NCI-H345 treated with DMSO at 0.1 percent for 48 hours (cell line): Measurements from ENCODE around the gene MRPS27.

ENCODE experiments used
- DNase-seq: peaks from one replicate; lab custom pipeline; 2025; ENCODE audit not compliant: unreplicated experiment; lab: John Stamatoyannopoulos, UW

The MRPS27 gene

DNA sequence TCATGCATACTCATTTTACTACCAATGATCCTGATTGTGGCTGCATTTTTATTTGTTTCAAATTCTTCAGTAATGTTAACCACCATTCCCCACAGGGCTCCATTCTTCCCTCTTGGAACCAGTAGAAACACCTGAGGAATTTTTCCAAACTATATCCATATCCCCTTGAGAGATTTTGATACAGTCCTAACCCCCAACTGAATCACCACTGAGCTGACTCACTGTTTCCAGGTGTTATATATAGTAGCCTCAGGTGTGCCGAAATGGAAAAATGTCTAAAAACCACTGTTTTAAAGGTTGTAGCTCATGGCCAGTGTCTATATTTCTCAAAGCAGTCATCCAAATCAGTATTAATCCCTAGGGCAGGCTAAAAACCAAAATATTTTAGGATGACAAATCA is 85.2 kb downstream of the MRPS27 start:
- DNase-seq: no peak

DNA sequence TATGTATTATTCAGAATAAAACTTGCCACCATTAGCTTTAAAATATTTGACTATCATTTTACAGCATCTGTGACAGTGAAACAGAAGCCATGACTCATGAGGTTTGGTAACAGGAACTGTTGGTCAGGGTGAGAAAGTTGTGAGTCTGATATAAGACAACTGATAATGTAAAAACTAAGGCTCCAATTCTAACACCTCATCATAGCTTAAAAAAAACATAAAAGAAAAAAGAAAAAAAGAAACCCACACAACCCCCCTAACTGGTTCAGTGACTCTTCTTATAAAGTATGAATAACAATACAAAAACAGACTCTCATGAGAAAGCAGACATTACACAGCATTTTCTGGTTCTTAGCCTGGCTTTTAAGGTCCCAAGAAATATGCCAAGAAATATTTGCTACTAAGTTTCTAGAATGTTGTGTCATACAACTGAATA is 85.8 kb downstream of the MRPS27 start:
- no peak for DNase-seq

DNA sequence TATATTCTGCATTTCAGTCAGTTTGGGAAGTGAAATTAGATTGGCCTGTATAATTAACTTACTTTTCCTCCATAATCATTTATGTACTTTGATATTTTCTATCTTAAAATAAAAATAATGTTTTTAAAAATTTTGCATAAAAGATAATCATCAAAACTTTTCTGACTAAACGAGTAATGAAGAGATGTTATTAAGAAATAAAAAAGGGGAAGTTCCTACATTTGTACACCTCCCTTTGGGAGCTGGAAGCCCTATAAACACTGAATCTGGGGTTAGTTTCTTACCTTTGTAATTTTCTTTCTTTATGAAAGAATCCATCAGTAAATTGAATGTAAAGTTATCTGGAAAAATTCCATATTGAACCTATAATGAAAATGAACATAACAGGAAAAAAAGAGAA is 86.2 kb downstream of the MRPS27 start:
- DNase-seq: no peak

GRCh38 chr5:72232838-72233237 is 87.2 kb downstream of the MRPS27 start:
- DNase-seq: no peak

GRCh38 chr5:72231991-72232703 is 87.9 kb downstream of the MRPS27 start:
- no peak for DNase-seq

GRCh38 chr5:72228960-72229359 is 91.1 kb downstream of the MRPS27 start:
- DNase-seq: no peak

- no peak for DNase-seq
Measured at GRCh38 chr5:72226950-72227349, 93.1 kb downstream of the MRPS27 start.

DNA sequence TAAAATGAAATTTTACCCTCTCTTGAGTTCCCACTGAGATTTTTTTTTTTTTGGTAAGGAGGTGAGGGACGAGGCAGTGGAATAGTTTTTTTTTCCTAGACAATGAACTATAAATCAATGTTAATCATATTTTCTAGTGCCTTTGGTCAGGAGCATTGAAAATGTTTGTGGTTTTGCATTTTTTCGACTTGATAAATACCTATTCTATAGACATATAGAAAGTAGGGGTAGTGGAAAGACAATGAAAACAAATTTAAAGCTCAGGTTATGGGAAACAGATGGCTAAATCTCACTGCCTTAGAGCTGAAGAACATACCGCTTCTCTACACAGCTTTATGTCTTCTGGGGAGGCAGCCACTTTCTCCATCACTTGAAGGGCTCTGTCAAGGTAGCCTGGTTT is 94.3 kb downstream of the MRPS27 start:
- DNase-seq: no peak

GRCh38 chr5:72224946-72225463 is 95.0 kb downstream of the MRPS27 start:
- DNase-seq: no peak

DNA sequence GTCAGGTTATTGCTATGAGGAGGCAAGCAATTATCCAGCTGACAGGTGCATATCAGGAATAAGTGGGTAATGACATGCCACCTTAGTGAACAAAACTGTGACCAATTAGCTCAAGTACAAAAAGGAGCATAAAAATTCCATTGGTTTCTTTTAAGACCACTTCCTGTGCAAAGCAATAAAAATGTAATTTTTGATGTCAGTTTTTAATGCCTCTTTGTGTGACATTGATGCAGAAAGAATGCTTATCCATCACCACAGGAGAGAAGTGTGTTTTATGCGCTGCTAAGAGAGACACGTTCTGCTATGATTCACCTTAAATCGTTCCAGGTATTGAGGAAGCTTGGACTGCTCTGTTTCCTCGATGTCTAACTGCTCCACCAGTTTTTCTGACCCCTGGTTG is 96.7 kb downstream of the MRPS27 start:
- no peak for DNase-seq

DNA sequence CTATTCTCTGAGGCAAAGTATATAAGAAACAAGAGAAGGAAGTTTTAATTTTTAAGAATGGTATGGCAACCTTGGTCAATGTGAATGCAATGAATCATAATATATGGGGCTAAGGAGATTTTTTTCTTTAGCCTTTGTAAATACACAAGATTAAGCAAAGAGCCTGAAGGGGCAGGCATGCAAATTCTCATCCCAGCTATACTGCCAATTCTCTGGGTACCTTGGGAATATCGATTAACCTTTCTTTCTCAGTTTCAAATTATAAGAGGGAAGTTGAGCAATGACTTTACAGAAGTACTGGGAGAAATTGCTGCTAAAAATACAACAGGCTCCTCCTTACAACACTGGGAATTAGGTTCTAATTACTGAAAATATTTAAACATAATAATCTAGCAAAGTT is 97.5 kb downstream of the MRPS27 start:
- no peak for DNase-seq

DNA sequence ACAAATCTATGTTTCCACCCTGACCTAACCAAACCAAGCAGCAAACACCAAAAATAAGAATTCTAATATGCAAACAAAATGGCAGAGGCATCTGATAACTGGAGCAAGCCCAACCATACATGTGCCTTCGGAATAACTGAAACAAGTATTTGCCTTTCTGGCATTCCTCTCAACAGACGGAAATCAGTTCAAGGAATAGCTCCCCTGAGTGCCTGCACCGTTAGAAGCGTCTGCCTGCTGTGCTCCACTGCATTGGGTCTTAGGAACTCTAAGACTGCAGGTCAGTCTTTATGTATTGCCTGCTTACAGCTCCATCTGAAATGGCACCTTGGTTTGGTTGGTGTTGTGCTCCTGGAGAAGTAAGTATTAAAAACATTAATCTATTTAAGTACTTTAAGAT is 98.5 kb downstream of the MRPS27 start:
- no peak for DNase-seq

- DNase-seq: no peak
Measured at GRCh38 chr5:72221099-72221498, 98.9 kb downstream of the MRPS27 start.

DNA sequence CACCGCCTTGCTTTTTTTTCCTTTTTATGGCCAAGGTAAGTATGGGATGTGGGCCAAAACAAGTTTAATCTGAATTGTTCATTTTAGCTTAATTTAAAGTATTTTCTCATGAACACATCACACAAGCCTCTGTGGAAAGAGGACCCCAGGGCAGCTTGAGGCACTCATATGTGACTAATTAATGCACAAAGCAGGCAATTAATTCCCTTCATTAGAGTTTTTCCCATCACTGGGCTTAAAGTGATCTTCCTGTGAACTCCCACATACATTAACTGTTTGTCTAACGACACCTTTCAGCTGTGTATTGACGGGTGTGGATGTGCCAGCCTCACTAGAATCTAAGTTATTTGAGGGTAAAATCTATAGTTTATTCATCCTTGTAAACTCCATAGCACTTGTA is 103.3 kb downstream of the MRPS27 start:
- DNase-seq: no peak

- no peak for DNase-seq
Measured at GRCh38 chr5:72214168-72214567, 105.9 kb downstream of the MRPS27 start.

DNA sequence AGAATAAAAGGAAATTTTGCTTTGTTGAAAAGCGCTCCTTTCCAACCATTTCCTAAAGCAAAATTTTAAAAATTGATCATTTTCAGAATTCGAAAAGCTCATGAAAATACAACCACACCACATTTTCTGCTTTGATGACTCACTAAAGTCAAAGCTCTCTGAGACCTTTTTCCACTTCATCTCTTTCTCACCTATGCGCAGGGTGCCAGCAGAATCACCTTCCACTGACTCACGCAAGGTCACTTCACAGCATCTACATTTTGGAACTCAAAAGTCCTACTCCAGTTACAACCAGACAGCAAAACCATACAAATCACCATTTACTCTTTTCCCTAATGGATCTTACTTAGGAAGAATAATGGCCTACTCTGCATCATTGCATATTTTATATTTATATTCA is 106.6 kb downstream of the MRPS27 start:
- no peak for DNase-seq

- no peak for DNase-seq
Measured at GRCh38 chr5:72212171-72212570, 107.9 kb downstream of the MRPS27 start.

GRCh38 chr5:72210888-72211678 is 109.0 kb downstream of the MRPS27 start:
- no peak for DNase-seq

DNA sequence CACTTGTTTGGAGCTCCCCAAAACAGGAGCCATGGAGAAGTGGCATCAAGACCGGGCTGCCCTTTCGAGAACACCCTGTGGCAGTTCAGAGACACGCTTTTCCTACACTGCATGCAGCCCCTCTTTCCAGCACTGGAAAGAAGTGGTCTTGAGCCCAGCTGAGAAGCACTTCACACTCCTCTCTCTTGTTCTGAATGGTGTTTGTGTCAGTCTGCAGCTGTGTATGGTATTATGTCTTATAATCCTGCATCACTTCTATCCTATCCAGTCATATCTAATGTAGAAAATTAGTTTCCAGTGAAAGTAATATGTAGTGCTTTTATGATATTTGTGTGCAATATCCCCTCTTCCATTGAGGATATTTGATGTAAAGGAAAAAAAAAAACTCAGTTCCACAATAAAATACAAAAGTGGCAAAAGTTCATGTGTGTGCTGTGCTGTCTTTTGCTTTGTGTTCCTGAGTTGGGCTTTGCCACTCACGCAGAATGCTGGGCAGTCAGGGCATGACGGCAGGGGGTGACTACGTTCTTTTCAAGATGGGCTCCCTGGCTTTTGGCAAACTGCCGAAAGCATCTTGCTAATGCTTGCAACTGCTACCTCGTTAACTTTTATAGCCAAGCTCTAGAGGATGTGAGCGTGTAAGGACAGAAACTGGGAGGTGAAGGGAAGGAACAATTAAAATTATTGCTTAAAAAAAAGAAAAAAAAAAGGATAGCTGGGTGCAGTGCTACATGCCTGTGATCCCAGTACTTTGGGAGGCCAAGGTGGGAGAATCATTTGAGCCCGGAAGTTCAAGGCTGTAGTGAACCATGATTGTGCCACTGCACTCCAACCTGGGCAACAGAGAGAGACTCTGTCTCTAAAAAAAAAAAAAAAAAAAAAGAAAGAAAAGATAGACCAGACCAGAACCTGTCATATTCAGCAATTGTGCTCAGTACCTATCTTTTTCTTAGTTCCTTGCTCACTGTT is 110.6 kb downstream of the MRPS27 start:
- DNase-seq: peak; percentile 82

- DNase-seq: no peak
Measured at GRCh38 chr5:72208324-72208926, 111.6 kb downstream of the MRPS27 start.

GRCh38 chr5:72206994-72207393 is 113.0 kb downstream of the MRPS27 start:
- no peak for DNase-seq
